HepG2 (cell line): Measurements from ENCODE around the gene CILP2.

Source experiments
- BCLAF1 ChIP-seq: fragments of 450-650 bp; IDR thresholded peaks from 2 replicates; pipeline ENCODE4 v1.6.1; 2017; ENCODE audit warnings: mild to moderate bottlenecking
- JUNB ChIP-seq: sonication (generic); formaldehyde crosslinking; IDR thresholded peaks from 2 replicates; pipeline ENCODE4 v1.8.0; 2022; ENCODE audit warnings: missing genetic modification reagents, mild to moderate bottlenecking, borderline replicate concordance
- NFE2L2 ChIP-seq: fragments of 150-350 bp; IDR thresholded peaks from 2 replicates; pipeline ENCODE4 v1.6.1; 2014; ENCODE audit warnings: low read length
- POLR2AphosphoS2 ChIP-seq: IDR thresholded peaks from 2 replicates; pipeline ENCODE4 v1.6.1; 2011; ENCODE audit warnings: low read depth, low read length, improper control_type of control experiment
- REPIN1 ChIP-seq: sonication (generic); formaldehyde crosslinking; IDR thresholded peaks from 2 replicates; pipeline ENCODE4 v1.8.0; 2022; ENCODE audit warnings: missing genetic modification reagents, low read depth, mild to moderate bottlenecking, borderline replicate concordance
- SMC3 ChIP-seq: IDR thresholded peaks from 2 replicates; pipeline ENCODE4 v1.6.1; 2011; ENCODE audit warnings: low read length, improper control_type of control experiment
- TCF12 ChIP-seq, 2 experiments: fragments of 450-650 bp in 1 of 2; sonication (generic) in 1 of 2; formaldehyde crosslinking in 1 of 2; IDR thresholded peaks; 2 replicates each; pipeline versions ENCODE4 v1.6.1 to v1.8.0; 2017 to 2022; ENCODE audit warnings: antibody characterized with exemption in 1 of 2, mild to moderate bottlenecking in 1 of 2, missing genetic modification reagents in 1 of 2, moderate library complexity in 1 of 2
- ZNF788 ChIP-seq: sonication (generic); formaldehyde crosslinking; IDR thresholded peaks from 2 replicates; pipeline ENCODE4 v1.5.0; 2020; ENCODE audit warnings: mild to moderate bottlenecking, missing genetic modification reagents, borderline replicate concordance
- TF ChIP-seq, protein P1 (sequence below), 2 experiments: sonication (generic) in 1 of 2; formaldehyde crosslinking in 1 of 2; IDR thresholded peaks; 2 replicates each; pipeline versions ENCODE4 v1.5.1 to v1.6.1; 2011 to 2020; ENCODE audit warnings: borderline replicate concordance in 1 of 2, low read depth in 1 of 2, low read length in 1 of 2, mild to moderate bottlenecking in 1 of 2, missing genetic modification reagents in 1 of 2, moderate library complexity in 1 of 2
- TF ChIP-seq, protein P2 (sequence below): IDR thresholded peaks from 2 replicates; pipeline ENCODE4 v1.6.1; 2016; ENCODE audit warnings: missing compliant biosample characterization, missing genetic modification reagents, borderline replicate concordance

GRCh38 chr19:19538785-19539166 is 711 bp downstream of the CILP2 start:
- no peak for TF ChIP-seq TCF12 (IDR thresholded peaks at IDR 0.05)
- TF ChIP-seq TCF12 (CRISPR knock-in tag; IDR thresholded peaks at IDR 0.05): no peak
- TF ChIP-seq, protein P1, sequence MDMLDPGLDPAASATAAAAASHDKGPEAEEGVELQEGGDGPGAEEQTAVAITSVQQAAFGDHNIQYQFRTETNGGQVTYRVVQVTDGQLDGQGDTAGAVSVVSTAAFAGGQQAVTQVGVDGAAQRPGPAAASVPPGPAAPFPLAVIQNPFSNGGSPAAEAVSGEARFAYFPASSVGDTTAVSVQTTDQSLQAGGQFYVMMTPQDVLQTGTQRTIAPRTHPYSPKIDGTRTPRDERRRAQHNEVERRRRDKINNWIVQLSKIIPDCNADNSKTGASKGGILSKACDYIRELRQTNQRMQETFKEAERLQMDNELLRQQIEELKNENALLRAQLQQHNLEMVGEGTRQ (IDR thresholded peaks at IDR 0.05; ENCODE audit: low read depth, low read length): no peak
- TF ChIP-seq, protein P1 (CRISPR knock-in tag; IDR thresholded peaks at IDR 0.05; ENCODE audit: borderline replicate concordance): no peak
- no peak for TF ChIP-seq NFE2L2
- TF ChIP-seq REPIN1 (CRISPR knock-in tag): no peak
- no peak for TF ChIP-seq JUNB (CRISPR knock-in tag)
- TF ChIP-seq, protein P2, sequence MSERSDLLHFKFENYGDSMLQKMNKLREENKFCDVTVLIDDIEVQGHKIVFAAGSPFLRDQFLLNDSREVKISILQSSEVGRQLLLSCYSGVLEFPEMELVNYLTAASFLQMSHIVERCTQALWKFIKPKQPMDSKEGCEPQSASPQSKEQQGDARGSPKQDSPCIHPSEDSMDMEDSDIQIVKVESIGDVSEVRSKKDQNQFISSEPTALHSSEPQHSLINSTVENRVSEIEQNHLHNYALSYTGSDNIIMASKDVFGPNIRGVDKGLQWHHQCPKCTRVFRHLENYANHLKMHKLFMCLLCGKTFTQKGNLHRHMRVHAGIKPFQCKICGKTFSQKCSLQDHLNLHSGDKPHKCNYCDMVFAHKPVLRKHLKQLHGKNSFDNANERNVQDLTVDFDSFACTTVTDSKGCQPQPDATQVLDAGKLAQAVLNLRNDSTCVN: no peak
- no peak for TF ChIP-seq SMC3
- no peak for TF ChIP-seq POLR2AphosphoS2
- TF ChIP-seq BCLAF1: no peak
- no peak for TF ChIP-seq ZNF788 (CRISPR knock-in tag)
